Adrenal gland (tissue), 5 donors: ENCODE measurements around the gene RIMBP2.

Experiments
- POLR2A ChIP-seq, 2 donors: fragments of 450-650 bp; IDR thresholded peaks; one replicate each; pipeline ENCODE4 v1.6.1; 2017; ENCODE audit warnings: antibody characterized with exemption in 2 of 2, mild to moderate bottlenecking in 2 of 2, moderate library complexity in 1 of 2
- TF ChIP-seq, protein P1 (sequence below), 6 experiments: fragments of 450-650 bp in 4 of 6; fragments of 200-600 bp in 2 of 6; sonication (generic) in 1 of 6; IDR thresholded peaks; 1 replicate in 5 of 6; 2 replicates in 1 of 6; pipeline versions ENCODE4 v1.5.1 to v1.8.0; 2016 to 2021; ENCODE audit warnings: antibody characterized with exemption in 6 of 6, mild to moderate bottlenecking in 2 of 6, moderate library complexity in 1 of 6
- donor health status: DM: no; HTN: no; CAD: no.

- TF ChIP-seq, protein P1, sequence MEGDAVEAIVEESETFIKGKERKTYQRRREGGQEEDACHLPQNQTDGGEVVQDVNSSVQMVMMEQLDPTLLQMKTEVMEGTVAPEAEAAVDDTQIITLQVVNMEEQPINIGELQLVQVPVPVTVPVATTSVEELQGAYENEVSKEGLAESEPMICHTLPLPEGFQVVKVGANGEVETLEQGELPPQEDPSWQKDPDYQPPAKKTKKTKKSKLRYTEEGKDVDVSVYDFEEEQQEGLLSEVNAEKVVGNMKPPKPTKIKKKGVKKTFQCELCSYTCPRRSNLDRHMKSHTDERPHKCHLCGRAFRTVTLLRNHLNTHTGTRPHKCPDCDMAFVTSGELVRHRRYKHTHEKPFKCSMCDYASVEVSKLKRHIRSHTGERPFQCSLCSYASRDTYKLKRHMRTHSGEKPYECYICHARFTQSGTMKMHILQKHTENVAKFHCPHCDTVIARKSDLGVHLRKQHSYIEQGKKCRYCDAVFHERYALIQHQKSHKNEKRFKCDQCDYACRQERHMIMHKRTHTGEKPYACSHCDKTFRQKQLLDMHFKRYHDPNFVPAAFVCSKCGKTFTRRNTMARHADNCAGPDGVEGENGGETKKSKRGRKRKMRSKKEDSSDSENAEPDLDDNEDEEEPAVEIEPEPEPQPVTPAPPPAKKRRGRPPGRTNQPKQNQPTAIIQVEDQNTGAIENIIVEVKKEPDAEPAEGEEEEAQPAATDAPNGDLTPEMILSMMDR (IDR thresholded peaks at IDR 0.05), result no peak
- no peak for TF ChIP-seq POLR2A (IDR thresholded peaks at IDR 0.05)
Measured at GRCh38 chr12:130650131-130650530, 66.0 kb downstream of the RIMBP2 start.
